Esophagus muscularis mucosa (tissue), 4 donors: ENCODE data around the gene LRRC45. TPM values are rescaled to one million over a fixed set of nuclear protein-coding genes. Genes with fewer than 3 reads are reported as not detected.

ENCODE experiments used
- DNase-seq: peaks from one replicate; pipeline ENCODE4 v3.0.0-alpha.2; 2017; ENCODE audit errors: extremely low spot score
- H3K27ac ChIP-seq, 4 donors: fragments of 200-600 bp; sonication (generic); replicated peaks in 1 of 4; 1 replicate in 3 of 4; 2 replicates in 1 of 4; pipeline ENCODE4 v1.5.1; 2016 to 2019; ENCODE audit warnings: mild to moderate bottlenecking in 1 of 4
- H3K27me3 ChIP-seq, 4 donors: fragments of 200-600 bp; sonication (generic); one replicate each; pipeline versions ENCODE4 v1.5.1 to v1.6.0; 2016 to 2019
- H3K36me3 ChIP-seq, 4 donors: fragments of 200-600 bp; sonication (generic); one replicate each; pipeline ENCODE4 v1.5.1; 2016 to 2019
- H3K4me1 ChIP-seq, 4 donors: fragments of 200-600 bp; sonication (generic); one replicate each; pipeline ENCODE4 v1.5.1; 2016 to 2019
- H3K4me3 ChIP-seq, 4 donors: fragments of 200-600 bp; sonication (generic); 1 replicate in 2 of 4; 2 replicates in 2 of 4; pipeline ENCODE4 v1.5.1; 2016 to 2019; ENCODE audit warnings: mild to moderate bottlenecking in 4 of 4, moderate library complexity in 1 of 4
- H3K9me3 ChIP-seq, 4 donors: fragments of 200-600 bp; sonication (generic); 1 replicate in 3 of 4; 2 replicates in 1 of 4; pipeline ENCODE4 v1.5.1; 2016 to 2019
- CTCF ChIP-seq, 3 experiments: fragments of 200-600 bp in 2 of 3; fragments of 450-650 bp in 1 of 3; sonication (generic) in 2 of 3; IDR thresholded peaks; one replicate each; pipeline ENCODE4 v1.5.1; 2017 to 2019; ENCODE audit warnings: antibody characterized with exemption in 3 of 3, mild to moderate bottlenecking in 2 of 3, moderate library complexity in 1 of 3
- EP300 ChIP-seq: sonication (generic); formaldehyde crosslinking; IDR thresholded peaks from one replicate; pipeline ENCODE4 v1.6.1; 2017; ENCODE audit warnings: antibody characterized with exemption
- POLR2A ChIP-seq: fragments of 450-650 bp; IDR thresholded peaks from one replicate; pipeline ENCODE4 v1.6.1; 2017; ENCODE audit warnings: antibody characterized with exemption, moderate library complexity, mild to moderate bottlenecking, low read depth
- POLR2AphosphoS5 ChIP-seq, 2 donors: sonication (generic); formaldehyde crosslinking; IDR thresholded peaks; one replicate each; pipeline ENCODE4 v1.6.1; 2017; ENCODE audit warnings: antibody characterized with exemption in 2 of 2
- WGBS: methylation state at CpG from one replicate; pipeline ENCODE4 v1.1.5; 2018; 5-methylcytosine and 5-hydroxymethylcytosine counted together
- intact Hi-C: fragments of 100-400 bp; cut with DNase I; formaldehyde crosslinking; loops from one replicate; pipeline ENCODE4 v1.15.1; 2023
- total RNA-seq, 4 donors: library from RNA; depleted of rRNA; stranded (reverse); fragments of >200 nt; gene quantifications; one replicate each; pipeline versions ENCODE4 v1.1.0 to v1.2.1, GENCODE V29; 2016

Gene LRRC45
- total RNA-seq, 4 donors from 2014 or later, result 6.6 to 15.8 (median 11.5) TPM

- 5% methylated on average over 8 of the region's 47 CpGs for WGBS
These were observed 42.1 kb downstream of the LRRC45 start for GRCh38 chr17:82065193-82065637.

GRCh38 chr17:82065638-82066303 lies 42.7 kb downstream of the LRRC45 start, which contains the start of gene DUS1L:
DUS1L (minus strand) TSS chr17:82065804; CDS start chr17:82065059, 745 bp downstream.
- intact Hi-C loops, result no loop called here
- TF ChIP-seq POLR2A (no peak), POLR2AphosphoS5 (IDR thresholded peaks at IDR 0.05) (peak; percentile 65 to 81)
- WGBS, result 44% methylated on average over 22 of the region's 88 CpGs
- H3K36me3 ChIP-seq, result peaks cover 16 to 36% (median 34%) of the 10 kb centered on the region in 4 donors
- peaks cover 25 to 33% (median 28%) of the 10 kb centered on the region in 4 donors for H3K4me1 ChIP-seq
- H3K9me3 ChIP-seq, result no peaks in the 10 kb centered on the region
- H3K27ac ChIP-seq, result peak within 1 kb of the TSS; percentile 79 to 91 (median 88)
- no peaks in the 10 kb centered on the region for H3K27me3 ChIP-seq
- H3K4me3 ChIP-seq, result peak within 1 kb of the TSS; percentile 80 to 90 (median 86)
- DNase-seq, result no peak

More at GRCh38 chr17:82065193-82065637, 42.1 kb downstream of the LRRC45 start:
- Histone ChIP-seq H3K27me3 (no peaks in the 10 kb centered on the region), H3K36me3 (peaks cover 16 to 42% (median 39%) of the 10 kb centered on the region in 4 donors), H3K4me1 (peaks cover 25 to 33% (median 28%) of the 10 kb centered on the region in 4 donors), H3K4me3 (peak overlapping the region; percentile 80 to 90 (median 86)), H3K9me3 (no peaks in the 10 kb centered on the region), H3K27ac (peak overlapping the region; percentile 79 to 91 (median 88))
- intact Hi-C loops, result no loop called here
- TF ChIP-seq CTCF (IDR thresholded peaks at IDR 0.05), result no peak
- TF ChIP-seq POLR2AphosphoS5 (IDR thresholded peaks at IDR 0.05), result no peak
- TF ChIP-seq EP300, result no peak
- TF ChIP-seq POLR2A, result no peak
- DNase-seq, result no peak

GRCh38 chr17:82070611-82071010 lies 47.5 kb downstream of the LRRC45 start:
- intact Hi-C loops, result no loop called here
- no peaks in the 10 kb centered on the region for H3K36me3 ChIP-seq
- H3K27me3 ChIP-seq, result no peaks in the 10 kb centered on the region
- no peak for DNase-seq
- TF ChIP-seq CTCF (IDR thresholded peaks at IDR 0.05), result no peak
- TF ChIP-seq EP300, result no peak
- TF ChIP-seq POLR2A, result no peak
- no peak for TF ChIP-seq POLR2AphosphoS5 (IDR thresholded peaks at IDR 0.05)
- no peak overlapping the region for H3K4me3 ChIP-seq
- H3K4me1 ChIP-seq, result peaks cover 9 to 10% (median 9%) of the 10 kb centered on the region in 4 donors
- H3K9me3 ChIP-seq, result no peaks in the 10 kb centered on the region
- H3K27ac ChIP-seq, result no peak overlapping the region

GRCh38 chr17:82072827-82073226 lies 49.7 kb downstream of the LRRC45 start:
- Histone ChIP-seq H3K4me3 (no peak overlapping the region), H3K27me3 (no peaks in the 10 kb centered on the region), H3K4me1 (peaks cover 0 to 3% (median 0%) of the 10 kb centered on the region in 4 donors), H3K36me3 (no peaks in the 10 kb centered on the region), H3K9me3 (no peaks in the 10 kb centered on the region), H3K27ac (no peak overlapping the region)
- no peak for TF ChIP-seq CTCF (IDR thresholded peaks at IDR 0.05)
- no peak for TF ChIP-seq POLR2AphosphoS5 (IDR thresholded peaks at IDR 0.05)
- TF ChIP-seq EP300, result no peak
- no peak for TF ChIP-seq POLR2A
- 83% methylated on average over 6 of the region's 6 CpGs for WGBS
- DNase-seq, result no peak
- intact Hi-C loops, result no loop called here

- DNase-seq, result no peak
- intact Hi-C loops, result no loop called here
- no peaks in the 10 kb centered on the region for H3K27me3 ChIP-seq
These were observed 50.3 kb downstream of the LRRC45 start for GRCh38 chr17:82073446-82073845.

More at GRCh38 chr17:82073446-82073845, 50.3 kb downstream of the LRRC45 start:
- Histone ChIP-seq H3K27ac (no peak overlapping the region), H3K36me3 (peaks cover 0 to 5% (median 2%) of the 10 kb centered on the region in 4 donors), H3K4me3 (no peak overlapping the region), H3K4me1 (peaks cover 0 to 4% (median 0%) of the 10 kb centered on the region in 4 donors), H3K9me3 (no peaks in the 10 kb centered on the region)
- 79% methylated on average over 9 of the region's 9 CpGs for WGBS
- TF ChIP-seq CTCF (IDR thresholded peaks at IDR 0.05) (no peak), POLR2AphosphoS5 (IDR thresholded peaks at IDR 0.05) (no peak), POLR2A (no peak), EP300 (no peak)
